ENCODE measurements around the gene DEK. TPM values are rescaled to one million over a fixed set of nuclear protein-coding genes. Genes with fewer than 3 reads are reported as not detected.

DEK gene
- total RNA-seq, 1 donor from 2014 or later = 207 TPM

DNA sequence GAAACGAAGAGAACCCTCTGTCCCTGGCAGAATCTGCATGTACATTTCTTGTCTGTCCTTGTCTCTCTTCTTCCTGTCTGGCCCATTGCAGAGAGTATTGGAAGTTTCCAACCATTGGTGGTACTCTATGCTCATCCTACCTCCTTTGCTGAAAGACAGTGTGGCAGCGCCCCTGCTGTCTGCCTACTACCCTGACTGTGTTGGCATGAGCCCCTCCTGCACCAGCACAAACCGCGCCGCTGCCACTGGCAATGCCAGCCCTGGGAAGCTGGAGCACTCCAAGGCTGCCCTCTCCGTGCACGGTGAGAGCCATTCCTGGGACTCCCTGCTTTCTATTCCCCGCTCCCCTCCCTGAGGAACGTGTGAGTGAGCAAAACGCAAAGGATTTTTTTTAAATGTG, 76.6 kb downstream of the DEK start:
- Mint-ChIP-seq H3K27me3 (ENCODE audit: low read depth) (no peaks in the 10 kb centered on the region), H3K36me3 (ENCODE audit: low read depth) (peaks cover 9% of the 10 kb centered on the region), H3K4me1 (peaks cover 14% of the 10 kb centered on the region), H3K27ac (ENCODE audit: unreplicated experiment) (no peak overlapping the region), H3K4me3 (no peak overlapping the region), H3K9me3 (no peaks in the 10 kb centered on the region)
- DNase-seq (ENCODE audit: low read depth, low spot score) = no peak
- TF ChIP-seq, protein P1, sequence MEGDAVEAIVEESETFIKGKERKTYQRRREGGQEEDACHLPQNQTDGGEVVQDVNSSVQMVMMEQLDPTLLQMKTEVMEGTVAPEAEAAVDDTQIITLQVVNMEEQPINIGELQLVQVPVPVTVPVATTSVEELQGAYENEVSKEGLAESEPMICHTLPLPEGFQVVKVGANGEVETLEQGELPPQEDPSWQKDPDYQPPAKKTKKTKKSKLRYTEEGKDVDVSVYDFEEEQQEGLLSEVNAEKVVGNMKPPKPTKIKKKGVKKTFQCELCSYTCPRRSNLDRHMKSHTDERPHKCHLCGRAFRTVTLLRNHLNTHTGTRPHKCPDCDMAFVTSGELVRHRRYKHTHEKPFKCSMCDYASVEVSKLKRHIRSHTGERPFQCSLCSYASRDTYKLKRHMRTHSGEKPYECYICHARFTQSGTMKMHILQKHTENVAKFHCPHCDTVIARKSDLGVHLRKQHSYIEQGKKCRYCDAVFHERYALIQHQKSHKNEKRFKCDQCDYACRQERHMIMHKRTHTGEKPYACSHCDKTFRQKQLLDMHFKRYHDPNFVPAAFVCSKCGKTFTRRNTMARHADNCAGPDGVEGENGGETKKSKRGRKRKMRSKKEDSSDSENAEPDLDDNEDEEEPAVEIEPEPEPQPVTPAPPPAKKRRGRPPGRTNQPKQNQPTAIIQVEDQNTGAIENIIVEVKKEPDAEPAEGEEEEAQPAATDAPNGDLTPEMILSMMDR (conservative IDR thresholded peaks at IDR 0.05) = no peak

DNA sequence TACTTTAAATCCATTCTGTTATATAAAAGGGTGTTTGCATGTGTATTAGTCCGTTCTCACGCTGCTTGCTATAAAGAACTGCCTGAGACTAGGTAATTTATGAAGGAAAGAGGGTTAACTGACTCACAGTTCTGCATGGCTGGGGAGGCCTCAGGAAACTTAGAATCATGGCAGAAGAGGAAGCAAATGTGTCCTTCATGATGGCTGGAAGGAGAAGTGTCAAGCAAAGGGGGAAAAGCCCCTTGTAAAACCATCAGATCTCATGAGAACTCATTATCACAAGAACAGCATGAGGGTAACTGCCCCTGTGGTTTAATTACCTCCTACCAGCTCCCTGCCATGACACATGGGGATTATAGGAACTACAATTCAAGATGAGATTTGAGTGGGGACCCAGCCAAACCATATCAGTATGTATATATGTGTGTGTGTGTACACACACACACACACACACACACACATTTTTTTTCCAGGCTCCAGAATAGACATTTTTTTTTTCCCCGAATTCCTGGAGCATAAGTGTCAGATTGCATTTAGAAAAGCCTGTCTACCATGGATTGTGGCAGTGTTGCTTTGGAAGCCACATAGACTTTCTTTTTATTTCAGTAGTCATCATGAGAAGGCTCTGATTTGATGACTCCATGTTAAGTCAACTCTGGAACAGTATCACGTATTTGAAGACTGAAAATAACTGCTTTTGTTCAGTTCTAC, 77.6 kb downstream of the DEK start:
- Mint-ChIP-seq H3K4me1 (peaks cover 14% of the 10 kb centered on the region), H3K27ac (ENCODE audit: unreplicated experiment) (peak overlapping the region; percentile 93), H3K36me3 (ENCODE audit: low read depth) (peaks cover 9% of the 10 kb centered on the region), H3K27me3 (ENCODE audit: low read depth) (no peaks in the 10 kb centered on the region), H3K9me3 (no peaks in the 10 kb centered on the region), H3K4me3 (no peak overlapping the region)
- TF ChIP-seq, protein P1 (conservative IDR thresholded peaks at IDR 0.05) = no peak
- DNase-seq (ENCODE audit: low read depth, low spot score) = no peak

DNA sequence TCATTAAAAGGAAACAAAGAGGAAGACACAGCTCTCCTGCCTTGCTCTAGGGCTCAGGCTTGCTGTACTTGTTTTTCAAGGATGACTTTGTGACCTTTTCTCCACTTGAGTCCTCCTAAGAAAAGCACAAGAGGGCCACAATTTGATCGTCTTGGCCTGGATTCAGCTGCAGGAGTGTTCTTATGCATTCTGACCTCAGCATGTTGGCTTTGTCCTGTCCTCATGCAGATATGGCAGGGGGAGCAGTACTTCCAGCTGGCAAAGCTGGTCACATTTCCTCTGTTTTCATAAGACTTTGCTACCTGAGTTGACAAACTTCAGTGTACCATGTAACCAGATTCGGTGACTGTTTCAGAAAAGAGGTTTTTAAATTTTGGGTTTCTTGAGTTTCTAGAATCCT, 78.3 kb downstream of the DEK start:
- Mint-ChIP-seq H3K4me3 (no peak overlapping the region), H3K27me3 (ENCODE audit: low read depth) (no peaks in the 10 kb centered on the region), H3K36me3 (ENCODE audit: low read depth) (peaks cover 5% of the 10 kb centered on the region), H3K4me1 (peaks cover 14% of the 10 kb centered on the region), H3K27ac (ENCODE audit: unreplicated experiment) (peak overlapping the region; percentile 93), H3K9me3 (no peaks in the 10 kb centered on the region)
- no peak for DNase-seq (ENCODE audit: low read depth, low spot score)
- TF ChIP-seq, protein P1 (conservative IDR thresholded peaks at IDR 0.05) = no peak

DNA sequence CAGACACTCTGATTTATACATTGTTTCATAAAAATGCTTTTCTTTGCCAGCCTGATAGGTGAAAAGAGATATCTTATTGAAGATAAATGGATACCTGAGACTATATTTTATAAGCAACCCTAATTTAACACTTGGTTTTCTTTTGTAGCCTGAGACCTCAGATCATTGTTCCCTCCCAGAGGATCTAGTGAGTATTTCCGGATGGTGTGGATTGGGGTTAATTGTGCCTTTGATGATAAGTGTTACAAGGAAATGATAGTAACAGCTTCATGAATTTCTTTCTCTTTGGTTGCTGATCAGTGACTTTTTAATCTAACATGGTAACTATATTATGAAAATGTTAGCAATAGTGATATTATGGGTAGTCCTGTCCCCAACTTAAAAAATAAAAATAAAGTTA, 78.7 kb downstream of the DEK start:
- Mint-ChIP-seq H3K4me3 (no peak overlapping the region), H3K4me1 (peaks cover 14% of the 10 kb centered on the region), H3K27me3 (ENCODE audit: low read depth) (no peaks in the 10 kb centered on the region), H3K9me3 (no peaks in the 10 kb centered on the region), H3K36me3 (ENCODE audit: low read depth) (peaks cover 6% of the 10 kb centered on the region), H3K27ac (ENCODE audit: unreplicated experiment) (peak overlapping the region; percentile 43)
- TF ChIP-seq, protein P1 (conservative IDR thresholded peaks at IDR 0.05) = no peak
- no peak for DNase-seq (ENCODE audit: low read depth, low spot score)

DNA sequence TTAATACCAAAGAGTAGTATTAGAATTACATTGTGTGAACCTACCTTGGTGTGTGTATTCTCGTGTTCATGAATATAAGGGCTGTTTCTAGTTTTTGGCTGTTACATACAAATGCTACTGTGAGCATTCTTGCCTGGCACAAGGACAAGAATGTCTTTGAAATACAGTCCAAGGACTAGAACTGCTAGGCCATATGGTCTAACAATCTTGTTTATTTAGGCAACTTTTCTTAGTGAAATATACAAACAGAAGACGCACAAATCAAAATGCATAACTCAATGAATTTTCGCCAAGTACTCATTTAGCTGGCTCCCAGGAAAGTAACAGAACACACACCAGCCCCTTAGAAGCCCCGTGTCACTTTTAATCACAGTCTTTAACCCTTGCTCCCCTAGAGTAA, 80.6 kb downstream of the DEK start:
- peaks cover 14% of the 10 kb centered on the region for H3K4me1 Mint-ChIP-seq
- H3K4me3 Mint-ChIP-seq = no peak overlapping the region
- no peak overlapping the region for H3K27ac Mint-ChIP-seq (ENCODE audit: unreplicated experiment)
- no peaks in the 10 kb centered on the region for H3K27me3 Mint-ChIP-seq (ENCODE audit: low read depth)
- peaks cover 6% of the 10 kb centered on the region for H3K36me3 Mint-ChIP-seq (ENCODE audit: low read depth)
- DNase-seq (ENCODE audit: low read depth, low spot score) = no peak
- H3K9me3 Mint-ChIP-seq = peaks cover 1% of the 10 kb centered on the region
- TF ChIP-seq, protein P1 (conservative IDR thresholded peaks at IDR 0.05) = no peak

Data from neural crest cell (in vitro differentiated cells).